GM18505 (cell line): Measurements from ENCODE around the gene C5orf34.
"Not testable (repeated sequence)": the region's sequence is repeated elsewhere in the genome, so short reads cannot be mapped to it uniquely, and the experiment has no call there.

Experiments
- ATAC-seq: cut with Tn5 transposase; IDR thresholded peaks from one replicate; pipeline ENCODE4 v1.9.1; 2021; ENCODE audit not compliant: unreplicated experiment
- POLR2A ChIP-seq: IDR thresholded peaks from 4 replicates; pipeline ENCODE4 v1.6.1; 2011; ENCODE audit warnings: borderline replicate concordance; ENCODE audit not compliant: insufficient read depth, insufficient read length; ENCODE audit errors: extremely low read depth

C5orf34 gene

GRCh38 chr5:43514816-43515677, at the start of gene C5orf34:
C5orf34 (minus strand) TSS chr5:43515148; CDS start chr5:43509339, 5,809 bp downstream.
- peak; percentile 91 for TF ChIP-seq POLR2A
- ATAC-seq = peak; percentile 98

DNA sequence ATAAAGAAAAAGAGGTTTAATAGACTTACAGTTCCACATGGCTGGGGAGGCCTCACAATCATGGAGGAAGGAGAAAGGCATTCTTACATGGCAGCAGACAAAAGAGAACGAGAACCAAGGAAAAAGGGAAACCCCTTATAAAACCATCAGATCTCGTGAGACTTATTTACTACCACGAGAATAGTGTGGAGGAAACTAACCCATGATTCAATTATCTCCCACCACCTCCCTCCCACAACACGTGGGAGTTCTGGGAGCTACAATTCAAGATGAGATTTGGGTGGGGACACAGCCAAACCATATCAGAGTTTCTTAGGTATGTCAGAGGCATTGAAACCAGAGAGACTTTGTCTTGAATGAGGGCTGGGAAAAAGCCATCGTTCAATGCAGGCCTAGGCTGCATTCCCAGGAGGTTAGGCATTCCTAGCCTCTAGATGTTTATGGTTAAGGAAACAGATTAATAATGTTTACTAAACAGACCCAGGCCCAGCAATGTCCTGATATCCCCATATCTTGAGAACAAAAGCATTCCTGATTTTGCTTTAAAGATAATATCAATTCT, 49.4 kb upstream of the C5orf34 start:
- no peak for TF ChIP-seq POLR2A
- no peak for ATAC-seq

DNA sequence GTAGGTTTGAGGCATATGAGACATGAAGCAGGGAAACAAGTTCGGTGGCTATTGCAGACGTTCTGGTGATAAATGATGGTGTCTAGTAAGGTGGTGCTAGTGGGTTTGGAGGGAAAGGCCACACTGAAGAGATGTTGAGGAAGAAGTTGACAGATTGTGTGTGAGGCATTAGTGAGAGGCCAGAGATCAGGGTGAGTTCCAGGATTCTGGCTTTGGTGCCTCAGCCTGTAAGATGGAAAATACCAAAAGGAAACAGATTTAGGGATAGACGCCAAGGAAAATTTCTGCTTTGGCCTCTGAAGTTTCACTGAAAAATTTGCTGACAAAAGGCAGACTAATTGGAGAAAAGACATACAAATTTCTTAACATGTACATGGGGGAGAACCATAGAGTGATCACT, 48.4 kb upstream of the C5orf34 start:
- no peak for ATAC-seq
- TF ChIP-seq POLR2A = no peak

- no peak for TF ChIP-seq POLR2A
- ATAC-seq = no peak
These were observed 46.4 kb upstream of the C5orf34 start for GRCh38 chr5:43561356-43561755.

DNA sequence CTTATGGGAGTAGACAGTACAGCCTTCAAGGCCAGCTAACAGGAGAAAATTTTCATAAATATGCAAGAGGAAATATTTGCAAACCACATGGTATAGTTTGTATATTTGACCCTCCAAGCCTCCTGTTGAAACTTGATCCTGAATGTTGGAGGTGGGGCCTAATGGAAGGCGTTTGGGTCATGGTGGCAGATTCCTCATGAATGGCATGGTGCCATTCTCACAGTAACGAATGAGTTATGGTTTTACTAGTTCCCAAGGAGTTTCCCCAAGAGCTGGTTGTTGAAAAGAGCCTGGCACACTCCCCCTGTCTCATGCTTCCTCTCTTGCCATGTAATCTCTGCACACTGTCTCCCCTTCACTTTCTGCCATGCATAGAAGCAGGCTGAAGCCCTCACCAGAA, 45.2 kb upstream of the C5orf34 start:
- no peak for TF ChIP-seq POLR2A
- no peak for ATAC-seq

DNA sequence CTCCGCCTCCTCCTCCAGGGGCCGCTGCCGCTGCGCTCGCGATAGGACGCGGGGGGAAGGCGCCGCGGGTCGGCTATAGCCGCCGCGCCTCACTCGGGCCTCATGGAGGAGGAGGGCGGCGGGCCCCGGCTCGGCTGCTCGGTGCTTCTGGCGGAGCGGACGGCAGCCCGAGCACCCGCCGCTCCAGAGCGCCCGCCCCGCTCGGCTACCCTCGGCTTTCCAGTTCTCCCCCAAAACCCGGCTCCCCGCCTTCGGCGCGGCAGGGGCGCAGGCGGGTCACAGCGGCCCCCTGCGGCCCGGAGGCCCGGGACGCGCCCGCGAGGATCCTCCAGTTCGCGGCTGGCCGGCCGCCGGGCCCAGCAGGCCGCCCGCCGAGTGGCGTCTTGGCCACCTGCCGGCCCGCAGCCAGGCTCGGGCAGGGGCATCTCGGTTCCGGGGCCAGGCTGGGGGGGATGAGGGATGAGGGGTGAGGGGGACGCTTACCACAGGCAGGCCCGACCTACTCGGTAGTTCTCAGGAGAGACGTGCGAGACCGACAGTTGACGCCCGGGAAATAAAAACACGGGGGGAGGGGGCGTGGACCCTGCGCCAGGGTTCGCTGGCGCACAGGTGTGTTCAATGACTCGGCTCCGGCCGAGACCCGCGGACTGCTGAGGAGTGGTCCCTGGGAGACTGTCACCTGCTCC, 42.1 kb upstream of the C5orf34 start, which contains the start of gene PAIP1:
Gene PAIP1 (minus strand): TSS at position 221 of the 686 bp plus-strand sequence. CDS start 231 bp downstream, outside the sequence.
- TF ChIP-seq POLR2A = peak; percentile 87
- peak; percentile 79 for ATAC-seq

GRCh38 chr5:43556607-43556856, 41.6 kb upstream of the C5orf34 start:
- ATAC-seq = peak; percentile 92

DNA sequence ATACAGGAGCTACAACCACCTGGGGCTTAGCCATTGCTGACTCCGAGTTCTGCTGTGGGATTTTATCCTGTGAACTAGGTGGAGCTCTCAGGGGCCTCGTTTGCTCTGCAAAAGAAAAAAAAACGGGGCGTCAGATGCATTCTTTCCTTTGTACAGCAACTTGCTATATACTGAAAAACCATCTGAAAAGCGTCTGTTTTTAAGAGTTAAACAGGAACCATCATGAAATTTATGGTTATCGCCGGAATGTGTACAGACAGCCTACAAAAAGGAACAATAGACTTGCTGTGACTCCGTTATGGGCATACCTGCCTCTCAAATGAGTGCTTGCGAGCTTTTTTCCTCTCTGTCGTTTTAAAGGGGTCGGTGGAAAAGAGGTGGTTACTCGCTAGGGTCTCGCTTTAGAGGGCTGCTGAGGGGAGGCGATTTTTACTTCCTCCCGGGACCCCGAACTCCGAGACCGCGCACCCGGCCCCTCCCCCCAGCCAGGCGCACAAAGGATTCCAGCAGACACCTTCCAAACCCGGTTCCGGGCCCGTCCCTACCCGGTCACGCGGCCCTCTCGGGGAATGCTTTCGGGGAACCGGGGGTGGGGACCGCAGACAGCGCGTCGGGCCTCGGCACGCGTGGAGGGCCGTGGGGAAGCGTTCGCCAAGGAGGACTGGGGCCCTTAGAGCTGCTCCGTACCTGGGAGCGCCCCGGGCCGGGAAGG, 41.1 kb upstream of the C5orf34 start:
- peak; percentile 30 for ATAC-seq
- no peak for TF ChIP-seq POLR2A

GRCh38 chr5:43554497-43554896, 39.5 kb upstream of the C5orf34 start:
- TF ChIP-seq POLR2A = no peak
- ATAC-seq = no peak

DNA sequence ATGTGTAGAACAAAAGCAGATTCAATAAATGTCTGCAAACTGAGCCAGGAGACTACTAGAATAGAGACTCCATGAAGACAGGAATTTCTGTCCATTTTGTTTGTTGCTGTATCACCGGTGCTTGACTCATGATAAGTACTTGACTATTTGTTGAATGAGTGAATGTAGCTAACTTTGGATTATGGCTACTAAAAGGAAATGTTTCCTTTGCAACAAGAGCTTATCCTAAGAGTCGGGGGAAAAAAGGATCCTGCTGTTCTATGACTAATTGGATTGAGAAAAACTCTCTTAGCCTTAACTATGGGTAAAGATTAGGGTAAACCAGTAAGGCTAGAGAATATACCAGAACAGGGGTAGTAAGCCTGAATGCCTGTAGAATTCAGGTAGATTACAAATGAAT, 38.4 kb upstream of the C5orf34 start:
- no peak for TF ChIP-seq POLR2A
- ATAC-seq = no peak

GRCh38 chr5:43551731-43552130, 36.8 kb upstream of the C5orf34 start:
- ATAC-seq = no peak
- no peak for TF ChIP-seq POLR2A

DNA sequence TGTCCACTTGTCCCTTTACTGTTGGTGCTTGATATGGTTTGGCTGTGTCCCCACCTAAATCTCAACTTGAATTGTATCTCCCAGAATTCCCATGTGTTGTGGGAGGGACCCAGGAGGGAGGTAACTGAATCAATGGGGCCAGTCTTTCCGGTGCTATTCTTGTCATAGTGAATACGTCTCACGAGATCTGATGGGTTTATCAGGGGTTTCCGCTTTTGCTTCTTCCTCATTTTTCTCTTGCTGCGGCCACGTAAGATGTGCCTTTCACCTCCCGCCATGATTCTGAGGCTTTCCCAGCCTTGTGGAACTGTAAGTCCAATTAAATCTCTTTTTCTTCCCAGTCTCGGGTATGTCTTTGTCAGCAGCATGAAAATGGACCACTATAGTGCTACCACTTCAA, 34.3 kb upstream of the C5orf34 start:
- ATAC-seq = not testable (repeated sequence)

DNA sequence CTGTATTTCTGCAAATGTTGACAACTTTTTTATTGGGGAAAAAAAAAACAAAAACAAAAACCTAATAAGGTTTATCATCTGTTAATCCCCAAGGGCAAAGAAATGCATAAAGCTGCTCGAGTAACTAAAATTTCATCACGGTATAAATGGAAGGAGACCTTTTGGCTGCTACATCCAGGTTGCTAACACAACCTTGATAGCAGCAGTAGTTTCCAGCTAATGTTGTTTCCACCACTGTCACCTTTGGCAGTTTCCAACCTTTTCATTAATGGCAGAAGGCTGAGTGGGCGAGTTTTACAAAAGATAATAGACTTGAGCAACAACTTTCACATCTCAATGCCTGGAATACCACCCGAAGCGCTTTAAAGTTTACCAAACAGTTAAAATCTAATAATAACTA, 33.4 kb upstream of the C5orf34 start:
- no peak for TF ChIP-seq POLR2A
- no peak for ATAC-seq
